ENCODE results near the gene EIF5A2.

- TF ChIP-seq CTCF (IDR thresholded peaks at IDR 0.05; ENCODE audit: low read depth, low read length, missing input control): no peak
- TF ChIP-seq ZBTB33 (IDR thresholded peaks at IDR 0.05): no peak
These were observed at the start of gene EIF5A2 for GRCh38 chr3:170908235-170909116.

Measured in liver (tissue), 2 donors.